K562 (cell line): Measurements from ENCODE around the gene FILIP1.

Experiments
- CBFA2T2 ChIP-seq: fragments of 450-650 bp; conservative IDR thresholded peaks from 2 replicates; pipeline ENCODE4 v1.6.1; 2017; ENCODE audit warnings: mild to moderate bottlenecking
- EZH2 ChIP-seq: IDR thresholded peaks from 2 replicates; pipeline ENCODE4 v1.6.1; 2012; ENCODE audit warnings: low read depth, mild to moderate bottlenecking, inconsistent platforms, low read length, borderline replicate concordance
- FOXK2 ChIP-seq, 2 experiments: fragments of 450-650 bp; IDR thresholded peaks in 1 of 2; conservative IDR thresholded peaks in 1 of 2; 2 replicates each; pipeline ENCODE4 v1.6.1; 2016; ENCODE audit warnings: low read depth in 2 of 2, mild to moderate bottlenecking in 1 of 2
- PCBP2 ChIP-seq: fragments of 200-400 bp; formaldehyde crosslinking; IDR thresholded peaks from 2 replicates; pipeline ENCODE4 v1.6.1; 2018; ENCODE audit warnings: low read length, low read depth, mild to moderate bottlenecking, moderate library complexity; ENCODE audit not compliant: poor library complexity, severe bottlenecking
- ZNF274 ChIP-seq: IDR thresholded peaks from 2 replicates; pipeline ENCODE4 v1.6.1; 2011; ENCODE audit warnings: low read depth, mild to moderate bottlenecking, low read length, moderate library complexity, borderline replicate concordance
- TF ChIP-seq, protein P1 (sequence below): sonication (generic); formaldehyde crosslinking; IDR thresholded peaks from 2 replicates; pipeline ENCODE4 v1.8.1; 2023; ENCODE audit warnings: mild to moderate bottlenecking, missing genetic modification reagents
- TF ChIP-seq, protein P2 (sequence below), 3 experiments: IDR thresholded peaks in 2 of 3; conservative IDR thresholded peaks in 1 of 3; 2 replicates each; pipeline ENCODE4 v1.5.1; 2011 to 2012; ENCODE audit warnings: low read length in 3 of 3, mild to moderate bottlenecking in 3 of 3, control low read depth in 2 of 3, improper control_type of control experiment in 1 of 3, inconsistent platforms in 1 of 3, low read depth in 1 of 3, mixed read lengths in 1 of 3, moderate library complexity in 1 of 3; ENCODE audit not compliant: insufficient read depth in 2 of 3

DNA sequence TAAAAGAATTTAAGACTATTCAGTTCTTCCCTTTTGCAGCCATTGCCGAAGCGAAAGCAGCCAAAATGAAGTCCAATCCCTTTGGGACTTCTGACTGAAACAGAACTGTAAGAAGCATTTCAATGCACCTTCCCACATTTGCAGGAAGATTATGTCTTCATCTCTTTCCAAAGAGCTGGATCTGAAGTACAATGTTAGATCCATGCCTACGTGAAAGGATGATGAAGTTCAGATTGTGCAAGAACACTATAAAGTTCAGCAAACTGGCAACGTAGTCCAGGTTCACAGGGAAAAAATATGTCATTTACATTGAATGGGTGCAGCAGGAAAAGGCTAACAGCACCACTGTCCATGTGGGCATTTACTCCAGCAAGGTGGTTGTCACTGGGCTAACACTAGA, 6.0 kb upstream of the FILIP1 start:
- TF ChIP-seq PCBP2 = no peak
- no peak for TF ChIP-seq CBFA2T2
- no peak for TF ChIP-seq ZNF274
- TF ChIP-seq FOXK2 (conservative IDR thresholded peaks at IDR 0.05 in 1 of 2, IDR thresholded peaks at IDR 0.05 in 1 of 2; ENCODE audit: low read depth in 2 of 2) = no peak
- no peak for TF ChIP-seq EZH2
- TF ChIP-seq, protein P1, sequence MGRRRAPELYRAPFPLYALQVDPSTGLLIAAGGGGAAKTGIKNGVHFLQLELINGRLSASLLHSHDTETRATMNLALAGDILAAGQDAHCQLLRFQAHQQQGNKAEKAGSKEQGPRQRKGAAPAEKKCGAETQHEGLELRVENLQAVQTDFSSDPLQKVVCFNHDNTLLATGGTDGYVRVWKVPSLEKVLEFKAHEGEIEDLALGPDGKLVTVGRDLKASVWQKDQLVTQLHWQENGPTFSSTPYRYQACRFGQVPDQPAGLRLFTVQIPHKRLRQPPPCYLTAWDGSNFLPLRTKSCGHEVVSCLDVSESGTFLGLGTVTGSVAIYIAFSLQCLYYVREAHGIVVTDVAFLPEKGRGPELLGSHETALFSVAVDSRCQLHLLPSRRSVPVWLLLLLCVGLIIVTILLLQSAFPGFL (CRISPR knock-in tag) = no peak
- TF ChIP-seq, protein P2, sequence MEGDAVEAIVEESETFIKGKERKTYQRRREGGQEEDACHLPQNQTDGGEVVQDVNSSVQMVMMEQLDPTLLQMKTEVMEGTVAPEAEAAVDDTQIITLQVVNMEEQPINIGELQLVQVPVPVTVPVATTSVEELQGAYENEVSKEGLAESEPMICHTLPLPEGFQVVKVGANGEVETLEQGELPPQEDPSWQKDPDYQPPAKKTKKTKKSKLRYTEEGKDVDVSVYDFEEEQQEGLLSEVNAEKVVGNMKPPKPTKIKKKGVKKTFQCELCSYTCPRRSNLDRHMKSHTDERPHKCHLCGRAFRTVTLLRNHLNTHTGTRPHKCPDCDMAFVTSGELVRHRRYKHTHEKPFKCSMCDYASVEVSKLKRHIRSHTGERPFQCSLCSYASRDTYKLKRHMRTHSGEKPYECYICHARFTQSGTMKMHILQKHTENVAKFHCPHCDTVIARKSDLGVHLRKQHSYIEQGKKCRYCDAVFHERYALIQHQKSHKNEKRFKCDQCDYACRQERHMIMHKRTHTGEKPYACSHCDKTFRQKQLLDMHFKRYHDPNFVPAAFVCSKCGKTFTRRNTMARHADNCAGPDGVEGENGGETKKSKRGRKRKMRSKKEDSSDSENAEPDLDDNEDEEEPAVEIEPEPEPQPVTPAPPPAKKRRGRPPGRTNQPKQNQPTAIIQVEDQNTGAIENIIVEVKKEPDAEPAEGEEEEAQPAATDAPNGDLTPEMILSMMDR (IDR thresholded peaks at IDR 0.05 in 2 of 3, conservative IDR thresholded peaks at IDR 0.05 in 1 of 3; ENCODE audit: insufficient read depth in 2 of 3, low read depth in 1 of 3, low read length in 3 of 3) = no peak
